ENCODE measurements around the gene CYP8B1.
A peak's percentile ranks its signal among the peaks of the same experiment; 100 is the strongest.
"Not testable (repeated sequence)": the region's sequence is repeated elsewhere in the genome, so short reads cannot be mapped to it uniquely, and the experiment has no call there.

Gene CYP8B1

DNA sequence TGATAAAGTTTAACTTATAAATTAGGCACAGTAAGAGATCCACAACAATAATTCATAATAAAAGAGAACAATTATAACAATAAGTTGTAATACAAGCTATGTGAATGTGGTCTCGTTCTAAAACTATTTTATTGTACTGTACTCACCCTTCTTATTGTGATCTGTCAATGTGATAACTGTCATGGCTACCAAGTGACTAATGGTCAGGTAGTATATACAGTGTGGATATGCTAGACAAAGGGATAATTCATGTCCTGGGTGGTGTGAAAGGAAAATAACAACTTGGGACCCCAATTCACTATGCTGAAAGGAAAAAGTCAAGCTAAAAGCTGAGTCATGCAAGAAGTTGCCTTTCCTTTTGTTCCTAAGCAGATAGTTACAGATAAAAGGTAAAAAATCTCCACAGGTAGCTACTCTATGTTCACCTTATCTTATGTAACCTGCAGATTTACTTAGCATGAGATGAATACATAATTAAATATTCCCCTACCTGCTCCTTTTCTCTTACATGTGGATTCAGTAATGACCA lies 10.7 kb upstream of the CYP8B1 start:
- no peak for DNase-seq (ENCODE audit: low read depth)

- no peak for DNase-seq (ENCODE audit: low read depth)
Measured at GRCh38 chr3:42884324-42884723, 8.6 kb upstream of the CYP8B1 start.

DNA sequence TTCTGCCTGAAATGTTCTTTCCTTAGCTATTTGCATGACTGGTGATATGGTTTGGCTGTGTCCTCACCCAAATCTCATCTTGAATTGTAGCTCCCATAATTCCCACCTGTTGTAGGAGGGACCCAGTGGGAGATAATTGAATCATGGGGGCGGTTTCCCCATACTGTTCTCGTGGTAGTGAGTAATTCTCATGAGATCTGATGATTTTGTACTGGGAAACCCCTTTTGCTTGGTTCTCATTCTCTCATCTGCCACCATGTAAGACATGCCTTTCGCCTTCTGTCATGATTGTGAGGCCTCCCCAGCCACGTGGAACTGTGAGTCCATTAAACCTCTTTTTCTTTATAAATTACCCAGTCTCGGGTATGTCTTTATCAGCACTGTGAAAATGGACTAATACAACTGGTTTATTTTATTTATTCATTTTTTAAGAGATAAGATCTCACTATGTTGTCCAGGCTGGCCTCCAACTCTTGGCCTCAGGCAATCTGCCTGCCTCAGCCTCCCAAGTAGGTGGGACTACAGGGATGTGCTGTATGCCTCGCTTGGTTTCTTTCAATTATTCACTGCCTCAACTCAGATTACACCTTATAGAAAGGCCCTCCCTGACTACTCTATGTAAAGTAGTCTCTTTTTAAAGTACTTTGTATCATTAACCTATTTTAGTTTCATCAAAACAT lies 7.7 kb upstream of the CYP8B1 start:
- not testable (repeated sequence) for DNase-seq (ENCODE audit: low read depth)

DNA sequence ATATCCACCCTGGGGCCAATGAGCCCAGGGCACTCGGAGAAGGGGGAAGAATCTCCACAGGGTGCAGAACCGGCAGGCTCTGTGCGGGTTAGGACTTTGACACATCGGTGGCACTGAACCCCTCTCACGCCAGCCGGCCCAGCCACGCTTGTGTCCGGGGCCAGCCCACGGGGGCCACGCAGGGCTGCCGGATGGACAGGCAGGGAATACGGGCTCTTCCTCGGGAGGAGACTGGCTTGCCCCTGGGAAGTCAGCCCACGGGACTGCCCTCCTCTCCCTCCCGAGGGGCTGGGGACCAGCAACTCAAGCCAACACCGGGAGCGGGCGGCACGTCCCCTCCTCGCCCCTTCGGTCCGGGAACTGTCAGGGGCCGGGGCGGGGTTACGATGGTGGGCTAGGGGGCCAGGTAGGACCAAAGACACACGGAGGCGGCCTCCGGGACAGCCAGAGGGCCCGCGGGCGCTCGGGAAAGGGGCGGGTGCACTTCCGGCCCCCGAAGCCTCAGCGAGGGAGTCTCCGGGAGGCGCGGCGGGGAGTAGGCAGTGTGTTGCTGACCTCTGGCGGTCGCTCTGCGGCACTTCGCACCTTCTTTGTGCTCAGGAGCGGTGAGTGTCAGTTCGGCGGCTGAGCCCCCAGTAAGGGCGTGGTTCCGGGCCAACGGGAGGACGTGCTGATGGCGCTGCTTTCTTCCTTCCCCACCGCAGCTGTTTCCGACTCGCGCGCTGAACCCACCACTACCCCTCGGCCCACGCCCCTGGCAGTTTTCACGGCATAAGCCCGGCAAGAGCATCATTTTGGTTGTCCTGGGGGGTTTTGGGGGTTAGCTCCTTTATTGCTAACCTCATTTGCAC lies 5.1 kb upstream of the CYP8B1 start:
- DNase-seq (ENCODE audit: low read depth): peak; percentile 82

DNA sequence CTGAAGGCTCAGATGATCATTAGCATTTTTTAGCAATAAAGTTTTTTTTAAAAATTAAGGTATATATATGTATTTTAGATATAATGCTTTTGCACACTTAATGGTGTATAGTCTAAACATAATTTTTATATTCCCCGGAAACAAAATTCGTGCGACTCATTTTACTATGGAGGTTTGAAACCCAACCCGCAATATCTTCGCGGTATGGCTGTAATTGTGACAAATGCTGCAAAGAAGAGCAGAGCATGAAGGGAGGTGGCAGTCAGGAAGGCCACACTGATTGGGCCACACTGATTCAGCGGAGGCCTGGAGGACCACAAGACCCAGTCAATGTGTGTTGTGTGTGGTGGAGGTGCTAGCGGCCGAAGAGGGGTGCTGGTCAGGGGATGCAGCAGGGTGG lies 4.5 kb upstream of the CYP8B1 start:
- DNase-seq (ENCODE audit: low read depth): no peak

DNA sequence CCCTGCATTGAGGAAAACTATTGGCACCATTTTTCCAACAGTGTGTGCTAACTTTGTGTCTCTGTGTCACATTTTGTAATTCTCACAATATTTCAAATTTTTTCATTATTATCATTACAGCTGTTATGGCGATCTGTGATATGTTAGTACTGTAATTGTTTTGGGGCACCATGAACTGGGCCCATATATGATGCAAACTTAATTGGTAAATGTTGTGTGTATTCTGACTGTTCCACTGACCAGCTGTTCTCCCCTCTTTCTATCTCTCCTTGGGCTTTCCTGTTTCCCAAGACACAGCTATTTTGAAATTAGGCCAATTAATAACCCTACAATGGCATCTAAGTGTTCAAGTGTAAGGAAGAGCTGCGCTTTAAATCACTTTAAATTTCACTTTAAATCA lies 2.2 kb upstream of the CYP8B1 start:
- no peak for DNase-seq (ENCODE audit: low read depth)

DNA sequence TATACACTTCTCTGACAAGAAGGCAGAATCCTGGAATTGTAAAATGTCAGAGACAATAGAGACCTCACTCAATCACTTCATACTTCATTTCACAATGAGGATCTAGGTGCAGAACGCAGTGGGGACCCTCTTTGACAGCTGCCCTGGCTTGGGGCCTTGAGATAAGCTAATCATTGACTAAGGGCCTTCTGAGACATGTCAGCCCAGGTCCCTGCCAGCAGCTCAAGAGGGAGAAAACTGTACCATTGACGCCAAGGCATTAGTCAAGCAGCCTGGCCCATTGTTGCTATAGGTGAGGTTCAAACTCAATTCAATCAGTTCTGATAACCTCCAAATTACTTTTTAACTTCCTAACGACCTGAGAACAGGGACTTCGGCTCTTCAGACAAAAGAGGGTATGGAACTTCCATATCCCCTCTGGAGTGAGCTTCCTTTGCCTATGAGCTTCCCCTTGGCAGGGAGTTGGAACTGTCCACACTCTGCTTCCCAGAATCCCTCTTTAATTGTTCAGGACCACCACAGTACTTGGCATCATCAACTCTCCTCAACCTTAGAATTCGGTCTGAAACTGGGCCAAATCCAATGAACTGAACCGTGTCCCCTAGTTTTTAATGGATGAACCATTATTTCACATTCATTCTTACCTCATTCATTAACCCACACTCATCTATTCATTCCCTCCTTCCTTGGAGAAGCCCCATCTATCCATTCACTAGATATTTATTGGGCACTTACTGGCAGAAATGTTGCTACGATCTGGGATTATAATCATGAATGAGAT lies 1.5 kb upstream of the CYP8B1 start:
- DNase-seq (ENCODE audit: low read depth): no peak

- no peak for DNase-seq (ENCODE audit: low read depth)
Measured at GRCh38 chr3:42876401-42876800, 722 bp upstream of the CYP8B1 start.

DNA sequence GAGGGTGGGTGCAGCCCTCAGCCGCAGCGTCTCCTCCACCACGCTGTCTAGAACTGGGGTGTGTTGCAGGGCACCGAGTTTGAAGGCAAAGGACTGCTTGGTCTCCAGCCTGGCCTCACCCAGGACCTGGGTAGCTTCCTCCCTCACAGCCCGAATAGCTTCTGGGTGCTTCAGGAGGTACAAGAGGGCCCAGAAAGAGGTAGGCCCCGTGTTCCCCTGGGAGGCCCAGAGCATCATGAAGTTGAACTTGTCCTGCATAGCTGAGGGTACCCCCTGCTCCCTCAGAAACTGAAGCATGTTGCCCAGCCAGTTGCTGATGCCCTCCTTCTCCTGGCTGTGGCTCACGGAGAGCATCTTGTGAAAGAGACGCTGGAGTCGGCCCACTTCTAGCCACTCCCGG lies 930 bp downstream of the CYP8B1 start:
- no peak for DNase-seq (ENCODE audit: low read depth)

GRCh38 chr3:42873221-42873982 lies 2.3 kb downstream of the CYP8B1 start:
- DNase-seq (ENCODE audit: low read depth): no peak

DNA sequence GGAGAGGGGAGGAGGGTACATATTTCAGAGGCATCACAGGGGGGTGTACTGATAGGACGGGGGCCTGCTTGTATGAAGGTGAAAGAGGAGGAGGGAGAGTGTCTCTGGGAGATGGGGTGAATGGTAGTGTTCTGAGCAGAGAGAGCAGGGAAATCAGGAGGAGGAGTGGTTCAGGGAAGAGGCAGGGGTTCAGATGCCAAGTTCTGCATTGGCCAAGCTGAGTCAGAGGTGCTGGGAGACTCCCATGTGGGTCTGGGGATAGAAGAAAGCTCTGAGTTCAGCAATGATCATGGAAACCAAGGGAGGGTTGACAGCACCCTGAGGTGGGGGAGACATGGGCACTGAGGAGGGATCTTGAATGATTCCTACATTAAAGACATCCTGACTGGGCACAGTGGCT lies 3.0 kb downstream of the CYP8B1 start:
- DNase-seq (ENCODE audit: low read depth): no peak

- no peak for DNase-seq (ENCODE audit: low read depth)
Measured at GRCh38 chr3:42871592-42872196, 4.0 kb downstream of the CYP8B1 start.

DNA sequence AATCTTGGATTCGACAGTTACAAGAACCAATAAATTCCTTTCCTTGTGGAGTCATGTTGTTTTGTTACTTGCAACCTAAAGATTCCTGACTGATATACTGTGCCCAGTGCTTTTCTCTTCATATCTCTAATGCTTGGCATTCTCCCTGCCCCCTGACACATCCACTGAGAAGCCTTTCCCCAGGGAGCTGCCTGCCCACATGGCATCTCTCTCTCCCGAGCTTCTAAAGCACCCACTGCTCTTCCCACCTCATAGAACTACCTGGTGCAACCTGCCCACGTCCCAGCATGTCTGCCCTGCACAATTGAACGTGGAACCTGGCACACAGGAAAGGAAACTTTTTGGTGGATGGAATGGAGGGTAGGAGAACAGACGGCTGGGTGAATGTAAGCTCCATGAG lies 6.8 kb downstream of the CYP8B1 start:
- no peak for DNase-seq (ENCODE audit: low read depth)

DNA sequence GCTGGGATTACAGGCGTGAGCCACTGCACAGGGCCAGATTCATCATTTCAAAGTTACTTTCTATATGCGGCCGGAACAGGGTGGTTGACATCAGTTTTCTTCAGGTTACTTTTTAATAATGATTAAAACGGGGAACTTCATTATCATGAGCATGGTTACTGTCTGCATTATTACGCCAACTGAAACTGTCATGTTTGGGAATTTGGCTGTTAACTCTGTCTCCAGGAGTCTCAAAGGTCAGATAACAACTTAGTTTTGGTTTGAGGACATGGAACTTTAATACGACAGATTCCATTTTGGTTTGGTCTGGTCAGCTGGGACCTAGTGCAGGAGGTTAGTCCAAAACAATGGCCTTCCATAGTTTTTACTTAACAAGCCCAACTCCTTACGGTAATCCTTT lies 8.5 kb downstream of the CYP8B1 start:
- no peak for DNase-seq (ENCODE audit: low read depth)

DNA sequence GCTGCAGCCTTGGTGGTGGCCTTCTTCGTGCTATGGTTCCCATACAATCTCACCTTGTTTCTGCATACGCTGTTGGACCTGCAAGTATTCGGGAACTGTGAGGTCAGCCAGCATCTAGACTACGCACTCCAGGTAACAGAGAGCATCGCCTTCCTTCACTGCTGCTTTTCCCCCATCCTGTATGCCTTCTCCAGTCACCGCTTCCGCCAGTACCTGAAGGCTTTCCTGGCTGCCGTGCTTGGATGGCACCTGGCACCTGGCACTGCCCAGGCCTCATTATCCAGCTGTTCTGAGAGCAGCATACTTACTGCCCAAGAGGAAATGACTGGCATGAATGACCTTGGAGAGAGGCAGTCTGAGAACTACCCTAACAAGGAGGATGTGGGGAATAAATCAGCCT lies 10.4 kb downstream of the CYP8B1 start:
- DNase-seq (ENCODE audit: low read depth): no peak

DNA sequence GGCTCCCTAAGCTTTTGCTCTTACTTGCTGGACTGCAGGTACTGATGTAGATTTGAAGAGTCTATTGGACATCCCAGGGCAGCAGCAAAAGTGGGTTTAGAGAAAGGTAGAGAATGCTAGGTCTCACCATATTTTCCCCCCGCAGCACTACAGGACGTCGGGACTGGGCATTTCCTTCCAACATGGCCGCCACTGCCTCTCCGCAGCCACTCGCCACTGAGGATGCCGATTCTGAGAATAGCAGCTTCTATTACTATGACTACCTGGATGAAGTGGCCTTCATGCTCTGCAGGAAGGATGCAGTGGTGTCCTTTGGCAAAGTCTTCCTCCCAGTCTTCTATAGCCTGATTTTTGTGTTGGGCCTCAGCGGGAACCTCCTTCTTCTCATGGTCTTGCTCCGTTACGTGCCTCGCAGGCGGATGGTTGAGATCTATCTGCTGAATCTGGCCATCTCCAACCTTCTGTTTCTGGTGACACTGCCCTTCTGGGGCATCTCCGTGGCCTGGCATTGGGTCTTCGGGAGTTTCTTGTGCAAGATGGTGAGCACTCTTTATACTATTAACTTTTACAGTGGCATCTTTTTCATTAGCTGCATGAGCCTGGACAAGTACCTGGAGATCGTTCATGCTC lies 11.2 kb downstream of the CYP8B1 start:
- no peak for DNase-seq (ENCODE audit: low read depth)

DNA sequence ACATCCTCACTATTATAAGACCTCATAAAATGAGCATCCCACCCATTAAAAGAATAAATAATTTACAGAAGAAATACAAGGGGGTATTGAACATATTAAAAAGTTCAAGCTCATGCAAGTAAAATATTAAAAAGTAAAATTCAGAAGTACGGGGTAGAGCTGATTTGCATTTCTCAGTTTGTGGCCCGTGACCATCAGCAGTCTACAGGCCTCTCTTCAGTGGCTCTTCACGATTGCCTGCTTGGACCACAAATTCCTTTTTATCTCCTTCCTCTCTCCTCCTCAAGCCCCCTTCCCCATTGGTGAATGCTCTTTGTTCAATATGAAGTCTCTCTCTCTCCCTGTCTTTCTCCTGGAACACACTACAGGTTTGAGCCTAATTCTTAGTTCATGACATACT lies 19.1 kb downstream of the CYP8B1 start:
- no peak for DNase-seq (ENCODE audit: low read depth)

- no peak for DNase-seq (ENCODE audit: low read depth)
Measured at GRCh38 chr3:42855547-42856380, 19.9 kb downstream of the CYP8B1 start.

DNA sequence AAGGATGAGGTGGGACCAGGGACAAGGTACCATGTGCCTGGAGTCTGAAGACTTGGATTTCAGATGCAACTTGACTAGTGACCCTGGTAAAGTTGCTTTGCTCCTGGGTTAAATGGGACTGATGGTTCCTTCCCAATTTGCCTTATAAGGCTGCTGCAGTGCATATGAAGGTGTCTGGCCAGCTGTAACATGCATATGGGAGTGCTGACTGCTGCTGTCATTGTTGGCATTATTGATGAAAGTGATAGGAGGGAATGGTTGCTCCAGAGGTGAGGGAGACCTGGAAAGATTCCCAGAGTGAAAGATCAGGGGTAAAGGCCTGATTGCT lies 20.5 kb downstream of the CYP8B1 start:
- DNase-seq (ENCODE audit: low read depth): no peak

DNA sequence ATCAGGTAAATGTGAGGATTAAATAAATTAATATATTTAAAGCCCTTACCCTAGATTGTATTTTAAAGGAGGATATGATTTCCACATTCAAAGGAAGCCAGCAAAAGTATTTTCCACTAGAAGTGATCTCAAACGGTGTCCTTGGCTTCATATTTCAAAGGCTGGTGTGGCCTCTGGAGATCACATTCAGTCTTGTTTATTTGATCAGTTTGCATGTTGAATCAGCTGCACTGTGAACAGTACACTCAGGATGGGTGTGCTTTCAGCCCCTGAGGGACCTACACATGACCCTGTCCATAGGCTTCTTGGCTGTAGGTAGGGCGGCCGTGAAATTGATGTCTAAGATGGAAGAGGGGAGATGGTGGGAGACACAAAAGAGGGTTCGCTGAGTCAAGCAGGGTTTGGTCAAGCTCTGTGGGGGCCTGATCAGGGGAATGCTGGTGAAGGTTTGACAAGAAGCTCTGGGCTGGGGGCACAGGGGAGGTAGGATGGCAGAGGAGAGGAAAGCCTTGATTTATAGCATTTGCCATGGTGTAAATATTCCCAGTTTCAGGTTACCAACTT lies 21.9 kb downstream of the CYP8B1 start:
- DNase-seq (ENCODE audit: low read depth): no peak
